ENCODE measurements around the gene FAM83E. TPM values are rescaled to one million over a fixed set of nuclear protein-coding genes. Genes with fewer than 3 reads are reported as not detected.
"Not testable (repeated sequence)": the region's sequence is repeated elsewhere in the genome, so short reads cannot be mapped to it uniquely, and the experiment has no call there.

Gene FAM83E
- total and polyA plus RNA-seq, 2 experiments from 2014 or later, result 1.0 to 2.3 TPM

GRCh38 chr19:48632692-48633147 lies 17.8 kb upstream of the FAM83E start:
- H3K4me1 ChIP-seq (ENCODE audit: insufficient read depth), result peaks cover 23% of the 10 kb centered on the region
- no peak overlapping the region for H3K4me2 ChIP-seq
- DNase-seq (ENCODE audit: low spot score) (no peak), ATAC-seq (no peak)
- Mint-ChIP-seq H3K9me3 (no peaks in the 10 kb centered on the region; the same call in 2 of the 3 replicates), H3K36me3 (ENCODE audit: low read depth) (peaks cover 3% of the 10 kb centered on the region; the same call in 2 of the 3 replicates), H3K27ac (no peak overlapping the region), H3K4me3 (no peak overlapping the region; the same call in 2 of the 3 replicates), H3K27me3 (ENCODE audit: insufficient read depth, low read depth, poor library complexity) (peaks cover 32% of the 10 kb centered on the region), H3K4me1 (peaks cover 30% of the 10 kb centered on the region)
- no peak overlapping the region for H3K27ac ChIP-seq (ENCODE audit: low read depth)
- H4K20me1 ChIP-seq (replicated peaks; ENCODE audit: insufficient read depth), result no peaks in the 10 kb centered on the region
- no peaks in the 10 kb centered on the region for H3K79me2 ChIP-seq (replicated peaks; ENCODE audit: insufficient read depth)
- no peaks in the 10 kb centered on the region for H3K9me2 ChIP-seq (ENCODE audit: insufficient read depth)
- no peak overlapping the region for H3K4me3 ChIP-seq
- no peak overlapping the region for H2AFZ ChIP-seq
- H3F3A ChIP-seq (replicated peaks; ENCODE audit: low read depth), result peaks cover 45% of the 10 kb centered on the region
- peaks cover 14% of the 10 kb centered on the region for H3K27me3 ChIP-seq (ENCODE audit: insufficient read depth)
- H3K36me3 ChIP-seq (ENCODE audit: insufficient read depth), result no peaks in the 10 kb centered on the region
- TF ChIP-seq, protein P1, sequence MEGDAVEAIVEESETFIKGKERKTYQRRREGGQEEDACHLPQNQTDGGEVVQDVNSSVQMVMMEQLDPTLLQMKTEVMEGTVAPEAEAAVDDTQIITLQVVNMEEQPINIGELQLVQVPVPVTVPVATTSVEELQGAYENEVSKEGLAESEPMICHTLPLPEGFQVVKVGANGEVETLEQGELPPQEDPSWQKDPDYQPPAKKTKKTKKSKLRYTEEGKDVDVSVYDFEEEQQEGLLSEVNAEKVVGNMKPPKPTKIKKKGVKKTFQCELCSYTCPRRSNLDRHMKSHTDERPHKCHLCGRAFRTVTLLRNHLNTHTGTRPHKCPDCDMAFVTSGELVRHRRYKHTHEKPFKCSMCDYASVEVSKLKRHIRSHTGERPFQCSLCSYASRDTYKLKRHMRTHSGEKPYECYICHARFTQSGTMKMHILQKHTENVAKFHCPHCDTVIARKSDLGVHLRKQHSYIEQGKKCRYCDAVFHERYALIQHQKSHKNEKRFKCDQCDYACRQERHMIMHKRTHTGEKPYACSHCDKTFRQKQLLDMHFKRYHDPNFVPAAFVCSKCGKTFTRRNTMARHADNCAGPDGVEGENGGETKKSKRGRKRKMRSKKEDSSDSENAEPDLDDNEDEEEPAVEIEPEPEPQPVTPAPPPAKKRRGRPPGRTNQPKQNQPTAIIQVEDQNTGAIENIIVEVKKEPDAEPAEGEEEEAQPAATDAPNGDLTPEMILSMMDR (conservative IDR thresholded peaks at IDR 0.05; ENCODE audit: low read depth in 2 of 2), result no peak
- TF ChIP-seq, protein P2, sequence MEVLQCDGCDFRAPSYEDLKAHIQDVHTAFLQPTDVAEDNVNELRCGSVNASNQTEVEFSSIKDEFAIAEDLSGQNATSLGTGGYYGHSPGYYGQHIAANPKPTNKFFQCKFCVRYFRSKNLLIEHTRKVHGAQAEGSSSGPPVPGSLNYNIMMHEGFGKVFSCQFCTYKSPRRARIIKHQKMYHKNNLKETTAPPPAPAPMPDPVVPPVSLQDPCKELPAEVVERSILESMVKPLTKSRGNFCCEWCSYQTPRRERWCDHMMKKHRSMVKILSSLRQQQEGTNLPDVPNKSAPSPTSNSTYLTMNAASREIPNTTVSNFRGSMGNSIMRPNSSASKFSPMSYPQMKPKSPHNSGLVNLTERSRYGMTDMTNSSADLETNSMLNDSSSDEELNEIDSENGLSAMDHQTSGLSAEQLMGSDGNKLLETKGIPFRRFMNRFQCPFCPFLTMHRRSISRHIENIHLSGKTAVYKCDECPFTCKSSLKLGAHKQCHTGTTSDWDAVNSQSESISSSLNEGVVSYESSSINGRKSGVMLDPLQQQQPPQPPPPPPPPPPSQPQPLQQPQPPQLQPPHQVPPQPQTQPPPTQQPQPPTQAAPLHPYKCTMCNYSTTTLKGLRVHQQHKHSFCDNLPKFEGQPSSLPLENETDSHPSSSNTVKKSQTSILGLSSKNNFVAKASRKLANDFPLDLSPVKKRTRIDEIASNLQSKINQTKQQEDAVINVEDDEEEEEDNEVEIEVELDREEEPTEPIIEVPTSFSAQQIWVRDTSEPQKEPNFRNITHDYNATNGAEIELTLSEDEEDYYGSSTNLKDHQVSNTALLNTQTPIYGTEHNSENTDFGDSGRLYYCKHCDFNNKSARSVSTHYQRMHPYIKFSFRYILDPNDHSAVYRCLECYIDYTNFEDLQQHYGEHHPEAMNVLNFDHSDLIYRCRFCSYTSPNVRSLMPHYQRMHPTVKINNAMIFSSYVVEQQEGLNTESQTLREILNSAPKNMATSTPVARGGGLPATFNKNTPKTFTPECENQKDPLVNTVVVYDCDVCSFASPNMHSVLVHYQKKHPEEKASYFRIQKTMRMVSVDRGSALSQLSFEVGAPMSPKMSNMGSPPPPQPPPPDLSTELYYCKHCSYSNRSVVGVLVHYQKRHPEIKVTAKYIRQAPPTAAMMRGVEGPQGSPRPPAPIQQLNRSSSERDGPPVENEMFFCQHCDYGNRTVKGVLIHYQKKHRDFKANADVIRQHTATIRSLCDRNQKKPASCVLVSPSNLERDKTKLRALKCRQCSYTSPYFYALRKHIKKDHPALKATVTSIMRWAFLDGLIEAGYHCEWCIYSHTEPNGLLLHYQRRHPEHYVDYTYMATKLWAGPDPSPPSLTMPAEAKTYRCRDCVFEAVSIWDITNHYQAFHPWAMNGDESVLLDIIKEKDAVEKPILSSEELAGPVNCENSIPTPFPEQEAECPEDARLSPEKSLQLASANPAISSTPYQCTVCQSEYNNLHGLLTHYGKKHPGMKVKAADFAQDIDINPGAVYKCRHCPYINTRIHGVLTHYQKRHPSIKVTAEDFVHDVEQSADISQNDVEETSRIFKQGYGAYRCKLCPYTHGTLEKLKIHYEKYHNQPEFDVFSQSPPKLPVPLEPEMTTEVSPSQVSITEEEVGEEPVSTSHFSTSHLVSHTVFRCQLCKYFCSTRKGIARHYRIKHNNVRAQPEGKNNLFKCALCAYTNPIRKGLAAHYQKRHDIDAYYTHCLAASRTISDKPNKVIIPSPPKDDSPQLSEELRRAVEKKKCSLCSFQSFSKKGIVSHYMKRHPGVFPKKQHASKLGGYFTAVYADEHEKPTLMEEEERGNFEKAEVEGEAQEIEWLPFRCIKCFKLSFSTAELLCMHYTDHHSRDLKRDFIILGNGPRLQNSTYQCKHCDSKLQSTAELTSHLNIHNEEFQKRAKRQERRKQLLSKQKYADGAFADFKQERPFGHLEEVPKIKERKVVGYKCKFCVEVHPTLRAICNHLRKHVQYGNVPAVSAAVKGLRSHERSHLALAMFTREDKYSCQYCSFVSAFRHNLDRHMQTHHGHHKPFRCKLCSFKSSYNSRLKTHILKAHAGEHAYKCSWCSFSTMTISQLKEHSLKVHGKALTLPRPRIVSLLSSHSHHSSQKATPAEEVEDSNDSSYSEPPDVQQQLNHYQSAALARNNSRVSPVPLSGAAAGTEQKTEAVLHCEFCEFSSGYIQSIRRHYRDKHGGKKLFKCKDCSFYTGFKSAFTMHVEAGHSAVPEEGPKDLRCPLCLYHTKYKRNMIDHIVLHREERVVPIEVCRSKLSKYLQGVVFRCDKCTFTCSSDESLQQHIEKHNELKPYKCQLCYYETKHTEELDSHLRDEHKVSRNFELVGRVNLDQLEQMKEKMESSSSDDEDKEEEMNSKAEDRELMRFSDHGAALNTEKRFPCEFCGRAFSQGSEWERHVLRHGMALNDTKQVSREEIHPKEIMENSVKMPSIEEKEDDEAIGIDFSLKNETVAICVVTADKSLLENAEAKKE (CRISPR knock-in tag; IDR thresholded peaks at IDR 0.05), result no peak
- no peak for TF ChIP-seq NANOG (IDR thresholded peaks at IDR 0.05; ENCODE audit: borderline replicate concordance)
- no peak for TF ChIP-seq EZH2phosphoT487 (IDR thresholded peaks at IDR 0.05; ENCODE audit: unreplicated experiment)
- TF ChIP-seq, protein P3, sequence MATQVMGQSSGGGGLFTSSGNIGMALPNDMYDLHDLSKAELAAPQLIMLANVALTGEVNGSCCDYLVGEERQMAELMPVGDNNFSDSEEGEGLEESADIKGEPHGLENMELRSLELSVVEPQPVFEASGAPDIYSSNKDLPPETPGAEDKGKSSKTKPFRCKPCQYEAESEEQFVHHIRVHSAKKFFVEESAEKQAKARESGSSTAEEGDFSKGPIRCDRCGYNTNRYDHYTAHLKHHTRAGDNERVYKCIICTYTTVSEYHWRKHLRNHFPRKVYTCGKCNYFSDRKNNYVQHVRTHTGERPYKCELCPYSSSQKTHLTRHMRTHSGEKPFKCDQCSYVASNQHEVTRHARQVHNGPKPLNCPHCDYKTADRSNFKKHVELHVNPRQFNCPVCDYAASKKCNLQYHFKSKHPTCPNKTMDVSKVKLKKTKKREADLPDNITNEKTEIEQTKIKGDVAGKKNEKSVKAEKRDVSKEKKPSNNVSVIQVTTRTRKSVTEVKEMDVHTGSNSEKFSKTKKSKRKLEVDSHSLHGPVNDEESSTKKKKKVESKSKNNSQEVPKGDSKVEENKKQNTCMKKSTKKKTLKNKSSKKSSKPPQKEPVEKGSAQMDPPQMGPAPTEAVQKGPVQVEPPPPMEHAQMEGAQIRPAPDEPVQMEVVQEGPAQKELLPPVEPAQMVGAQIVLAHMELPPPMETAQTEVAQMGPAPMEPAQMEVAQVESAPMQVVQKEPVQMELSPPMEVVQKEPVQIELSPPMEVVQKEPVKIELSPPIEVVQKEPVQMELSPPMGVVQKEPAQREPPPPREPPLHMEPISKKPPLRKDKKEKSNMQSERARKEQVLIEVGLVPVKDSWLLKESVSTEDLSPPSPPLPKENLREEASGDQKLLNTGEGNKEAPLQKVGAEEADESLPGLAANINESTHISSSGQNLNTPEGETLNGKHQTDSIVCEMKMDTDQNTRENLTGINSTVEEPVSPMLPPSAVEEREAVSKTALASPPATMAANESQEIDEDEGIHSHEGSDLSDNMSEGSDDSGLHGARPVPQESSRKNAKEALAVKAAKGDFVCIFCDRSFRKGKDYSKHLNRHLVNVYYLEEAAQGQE (IDR thresholded peaks at IDR 0.05; ENCODE audit: unreplicated experiment), result no peak

- peaks cover 30% of the 10 kb centered on the region for H3K4me1 Mint-ChIP-seq
- H3K27me3 ChIP-seq (ENCODE audit: insufficient read depth), result peaks cover 14% of the 10 kb centered on the region
- not testable (repeated sequence) for H3K27ac ChIP-seq (ENCODE audit: low read depth); ATAC-seq; H3K36me3 Mint-ChIP-seq (ENCODE audit: low read depth); H3K79me2 ChIP-seq (replicated peaks; ENCODE audit: insufficient read depth); H3K36me3 ChIP-seq (ENCODE audit: insufficient read depth); H4K20me1 ChIP-seq (replicated peaks; ENCODE audit: insufficient read depth); H3K4me3 ChIP-seq; H2AFZ ChIP-seq; H3K9me2 ChIP-seq (ENCODE audit: insufficient read depth); H3K9me3 Mint-ChIP-seq; H3K4me2 ChIP-seq; DNase-seq (ENCODE audit: low spot score); H3K4me3 Mint-ChIP-seq; H3K27ac Mint-ChIP-seq
- peaks cover 23% of the 10 kb centered on the region for H3K4me1 ChIP-seq (ENCODE audit: insufficient read depth)
- H3F3A ChIP-seq (replicated peaks; ENCODE audit: low read depth), result peaks cover 45% of the 10 kb centered on the region
- peaks cover 34% of the 10 kb centered on the region for H3K27me3 Mint-ChIP-seq (ENCODE audit: insufficient read depth, low read depth, poor library complexity)
Measured at GRCh38 chr19:48632286-48632685, 17.4 kb upstream of the FAM83E start.
